PC-9 (cell line): ENCODE data around the gene RNF157. TPM values are rescaled to one million over a fixed set of nuclear protein-coding genes. Genes with fewer than 3 reads are reported as not detected.
"Not testable (repeated sequence)": the region's sequence is repeated elsewhere in the genome, so short reads cannot be mapped to it uniquely, and the experiment has no call there.

Experiments used
- BruUV-seq: library from RNA; stranded (reverse); fragments of 400-500 nt; replicated peaks from 2 replicates; lab custom pipeline; 2021; lab: Mats Ljungman, UMichigan
- CTCF ChIA-PET: fragments of 300-600 bp; sonication (Branson Sonifier 250); formaldehyde crosslinking; loops from one replicate; lab custom pipeline; 2022; ENCODE audit warnings: antibody characterized with exemption; lab: Charles Lee
- POLR2A ChIA-PET: fragments of 300-600 bp; sonication (Branson Sonifier 250); formaldehyde crosslinking; loops from one replicate; lab custom pipeline; 2022; ENCODE audit warnings: antibody characterized with exemption; ENCODE audit not compliant: unreplicated experiment; lab: Charles Lee
- DNase-seq, 2 experiments: peaks; one replicate each; pipeline versions ENCODE4 v3.0.0 to v3.0.0-alpha.2; 2015 to 2022; ENCODE audit warnings: mixed read lengths in 1 of 2
- H2AFZ ChIP-seq: fragments of 200-600 bp; sonication (generic); 2 replicates; pipeline ENCODE4 v1.8.1; 2017; ENCODE audit warnings: antibody characterized with exemption
- H3F3A ChIP-seq: fragments of 200-600 bp; sonication (generic); 2 replicates; pipeline ENCODE4 v1.8.1; 2017; ENCODE audit warnings: antibody characterized with exemption, mild to moderate bottlenecking, low read depth; ENCODE audit not compliant: insufficient read depth
- H3K27ac ChIP-seq: fragments of 200-600 bp; sonication (generic); 2 replicates; pipeline ENCODE4 v1.6.1; 2016; ENCODE audit warnings: mixed run types
- H3K27me3 ChIP-seq: fragments of 200-600 bp; sonication (generic); 2 replicates; pipeline ENCODE4 v1.6.1; 2016; ENCODE audit warnings: low read depth, mixed run types; ENCODE audit not compliant: insufficient read depth
- H3K36me3 ChIP-seq: fragments of 200-600 bp; sonication (generic); 2 replicates; pipeline ENCODE4 v1.6.1; 2016; ENCODE audit warnings: low read depth, mixed run types
- H3K4me1 ChIP-seq: fragments of 200-600 bp; sonication (generic); replicated peaks from 2 replicates; pipeline ENCODE4 v1.6.1; 2016; ENCODE audit warnings: mixed run types; ENCODE audit not compliant: insufficient read depth
- H3K4me2 ChIP-seq: fragments of 200-600 bp; sonication (generic); 2 replicates; pipeline ENCODE4 v1.6.1; 2017; ENCODE audit warnings: mixed run types
- H3K4me3 ChIP-seq: fragments of 200-600 bp; sonication (generic); 2 replicates; pipeline ENCODE4 v1.6.1; 2016; ENCODE audit warnings: mixed run types
- H3K79me2 ChIP-seq: fragments of 200-600 bp; sonication (generic); 2 replicates; pipeline ENCODE4 v1.6.1; 2017; ENCODE audit warnings: low read depth, mixed run types
- H3K9me2 ChIP-seq: fragments of 200-600 bp; sonication (generic); 2 replicates; pipeline ENCODE4 v1.8.1; 2017; ENCODE audit warnings: mild to moderate bottlenecking; ENCODE audit not compliant: insufficient read depth
- H3K9me3 ChIP-seq: fragments of 200-600 bp; sonication (generic); 2 replicates; pipeline ENCODE4 v1.8.1; 2016; ENCODE audit warnings: low read depth; ENCODE audit not compliant: insufficient read depth
- H4K20me1 ChIP-seq: fragments of 200-600 bp; sonication (generic); 2 replicates; pipeline ENCODE4 v1.8.1; 2017; ENCODE audit not compliant: insufficient read depth
- CTCF ChIP-seq: fragments of 200-600 bp; sonication (generic); conservative IDR thresholded peaks from 2 replicates; pipeline ENCODE4 v1.6.1; 2017; ENCODE audit warnings: mixed run types, antibody characterized with exemption, mild to moderate bottlenecking, moderate library complexity
- EZH2 ChIP-seq: fragments of 200-600 bp; sonication (generic); IDR thresholded peaks from 2 replicates; pipeline ENCODE4 v1.8.0; 2017; ENCODE audit warnings: antibody characterized with exemption, low read depth
- intact Hi-C: fragments of 100-400 bp; cut with micrococcal nuclease; formaldehyde crosslinking; loops from one replicate; pipeline ENCODE4 v1.10.0; 2022; ENCODE audit not compliant: unreplicated experiment
- total RNA-seq: library from RNA; stranded (reverse); gene quantifications from 2 replicates; pipeline ENCODE4 v1.2.3, GENCODE V29; 2021

RNF157 gene
- total RNA-seq, 1 experiment from 2014 or later: 7.2 TPM

- DNase-seq: no peak
- no peaks in the 10 kb centered on the region for H4K20me1 ChIP-seq
- no peaks in the 10 kb centered on the region for H3K27me3 ChIP-seq
- H3K79me2 ChIP-seq: no peaks in the 10 kb centered on the region
- POLR2A ChIA-PET: interaction anchor here (0.6 kb wide), 1 partner anchor 9 kb away, joined by 4 read pairs; no protein-coding TSS in a partner anchor
- H3K27ac ChIP-seq: no peak overlapping the region
- H3K9me2 ChIP-seq: no peaks in the 10 kb centered on the region
- H3K4me2 ChIP-seq: no peak overlapping the region
- no peaks in the 10 kb centered on the region for H3K4me1 ChIP-seq
- CTCF ChIA-PET: no interaction called here
- BruUV-seq: no TSS peak
- no peaks in the 10 kb centered on the region for H3K36me3 ChIP-seq
- peaks cover 7% of the 10 kb centered on the region; the same call in 1 of the 2 replicates for H3F3A ChIP-seq
- intact Hi-C loops: no loop called here
- H3K9me3 ChIP-seq: no peaks in the 10 kb centered on the region
- no peak overlapping the region for H2AFZ ChIP-seq
- no peak for TF ChIP-seq CTCF
- TF ChIP-seq EZH2: no peak
- no peak overlapping the region for H3K4me3 ChIP-seq
Measured at GRCh38 chr17:76233588-76234353, 6.5 kb downstream of the RNF157 start.

GRCh38 chr17:76232342-76232741 is 8.0 kb downstream of the RNF157 start:
- no peak overlapping the region for H3K27ac ChIP-seq
- TF ChIP-seq EZH2 (no peak), CTCF (no peak)
- no peaks in the 10 kb centered on the region for H4K20me1 ChIP-seq
- H3K79me2 ChIP-seq: no peaks in the 10 kb centered on the region
- H3K4me3 ChIP-seq: no peak overlapping the region
- H3F3A ChIP-seq: peaks cover 2% of the 10 kb centered on the region; the same call in 1 of the 2 replicates
- H3K9me3 ChIP-seq: no peaks in the 10 kb centered on the region
- H2AFZ ChIP-seq: no peak overlapping the region
- no peaks in the 10 kb centered on the region for H3K4me1 ChIP-seq
- H3K36me3 ChIP-seq: no peaks in the 10 kb centered on the region
- H3K4me2 ChIP-seq: no peak overlapping the region
- ChIA-PET CTCF (interaction anchor here (0.7 kb wide), 1 partner anchor 14 kb away, joined by 5 read pairs; no protein-coding TSS in a partner anchor), POLR2A (interaction anchor here (0.6 kb wide), 1 partner anchor 33 kb away, joined by 3 read pairs; the partner anchor contains the start of gene UBALD2)
- H3K9me2 ChIP-seq: no peaks in the 10 kb centered on the region
- no peak for DNase-seq
- BruUV-seq: no TSS peak
- H3K27me3 ChIP-seq: no peaks in the 10 kb centered on the region
- intact Hi-C loops: no loop called here

GRCh38 chr17:76226749-76227148 is 13.5 kb downstream of the RNF157 start:
- H3K9me3 ChIP-seq, H3K4me2 ChIP-seq, H3K27me3 ChIP-seq, H3F3A ChIP-seq, H3K79me2 ChIP-seq, intact Hi-C loops, CTCF ChIA-PET, H2AFZ ChIP-seq, H3K4me3 ChIP-seq, H4K20me1 ChIP-seq, H3K4me1 ChIP-seq, H3K36me3 ChIP-seq, BruUV-seq, H3K27ac ChIP-seq, DNase-seq, H3K9me2 ChIP-seq: not testable (repeated sequence)
- POLR2A ChIA-PET: interaction anchor here (0.6 kb wide), 1 partner anchor 138 kb away, joined by 3 read pairs; no protein-coding TSS in a partner anchor

- CTCF ChIA-PET, POLR2A ChIA-PET, BruUV-seq: not testable (repeated sequence)
Measured at GRCh38 chr17:76225373-76226086, 14.8 kb downstream of the RNF157 start.

More at GRCh38 chr17:76225373-76226086, 14.8 kb downstream of the RNF157 start:
- H3K9me2 ChIP-seq, H3F3A ChIP-seq, H3K9me3 ChIP-seq, H3K4me1 ChIP-seq, H3K4me3 ChIP-seq, H3K79me2 ChIP-seq, H3K27me3 ChIP-seq, intact Hi-C loops, H3K36me3 ChIP-seq, DNase-seq, H4K20me1 ChIP-seq, H3K4me2 ChIP-seq, H3K27ac ChIP-seq, H2AFZ ChIP-seq: not testable (repeated sequence)
